Measurements from ENCODE around the gene TNFAIP8L2.
"Not testable (repeated sequence)": the region's sequence is repeated elsewhere in the genome, so short reads cannot be mapped to it uniquely, and the experiment has no call there.

The TNFAIP8L2 gene

GRCh38 chr1:151192047-151192446, 35.6 kb downstream of the TNFAIP8L2 start:
- H3K4me1 ChIP-seq (ENCODE audit: low read length) = 0 out of 2 replicates have a peak, but pooled peaks cover 4% of the 10 kb centered on the region
- H3K79me2 ChIP-seq (ENCODE audit: low read length) = peaks cover 21% of the 10 kb centered on the region
- no peak overlapping the region for H3K9ac ChIP-seq (ENCODE audit: low read length)
- no peaks in the 10 kb centered on the region for H4K20me1 ChIP-seq (ENCODE audit: insufficient read depth, low read length)
- peaks cover 28% of the 10 kb centered on the region for H3K27me3 ChIP-seq (replicated peaks; ENCODE audit: insufficient read depth, low read length)
- no peak overlapping the region for H2AFZ ChIP-seq (ENCODE audit: low read length)
- no peaks in the 10 kb centered on the region for H3K9me3 ChIP-seq (replicated peaks; ENCODE audit: insufficient read depth, low read length)
- H3K9me2 ChIP-seq (replicated peaks; ENCODE audit: insufficient read depth, low read length) = no peaks in the 10 kb centered on the region
- no peaks in the 10 kb centered on the region for H3K36me3 ChIP-seq (replicated peaks; ENCODE audit: insufficient read depth, low read length)
- no peak overlapping the region for H3K27ac ChIP-seq (ENCODE audit: low read length)
- no peak overlapping the region for H3K4me2 ChIP-seq (ENCODE audit: low read depth, low read length)
- 0 out of 2 replicates have a peak, but pooled peaks cover 8% of the 10 kb centered on the region for H3F3A ChIP-seq (ENCODE audit: insufficient read depth, low read length)
- TF ChIP-seq EZH2 (optimal IDR thresholded peaks at IDR 0.05; ENCODE audit: low read depth, low read length) = no peak
- TF ChIP-seq EZH2phosphoT487 (IDR thresholded peaks at IDR 0.05; ENCODE audit: low read length) = no peak
- no peak for TF ChIP-seq CTCF (IDR thresholded peaks at IDR 0.05; ENCODE audit: low read length)
- H3K4me3 ChIP-seq (ENCODE audit: low read length) = no peak overlapping the region
- DNase-seq = no peak

GRCh38 chr1:151193304-151193703, 36.9 kb downstream of the TNFAIP8L2 start:
- Histone ChIP-seq H3K9me3 (replicated peaks; ENCODE audit: insufficient read depth, low read length) (no peaks in the 10 kb centered on the region), H3K4me3 (ENCODE audit: low read length) (no peak overlapping the region), H3K79me2 (ENCODE audit: low read length) (peaks cover 18% of the 10 kb centered on the region), H3K9me2 (replicated peaks; ENCODE audit: insufficient read depth, low read length) (no peaks in the 10 kb centered on the region), H3K27me3 (replicated peaks; ENCODE audit: insufficient read depth, low read length) (peaks cover 28% of the 10 kb centered on the region), H3F3A (ENCODE audit: insufficient read depth, low read length) (peaks cover 15% of the 10 kb centered on the region), H3K36me3 (replicated peaks; ENCODE audit: insufficient read depth, low read length) (no peaks in the 10 kb centered on the region), H4K20me1 (ENCODE audit: insufficient read depth, low read length) (no peaks in the 10 kb centered on the region), H2AFZ (ENCODE audit: low read length) (no peak overlapping the region), H3K9ac (ENCODE audit: low read length) (no peak overlapping the region), H3K4me1 (ENCODE audit: low read length) (peaks cover 9% of the 10 kb centered on the region), H3K4me2 (ENCODE audit: low read depth, low read length) (no peak overlapping the region), H3K27ac (ENCODE audit: low read length) (no peak overlapping the region)
- TF ChIP-seq EZH2 (optimal IDR thresholded peaks at IDR 0.05; ENCODE audit: low read depth, low read length) = no peak
- TF ChIP-seq CTCF (IDR thresholded peaks at IDR 0.05; ENCODE audit: low read length) = no peak
- no peak for TF ChIP-seq EZH2phosphoT487 (IDR thresholded peaks at IDR 0.05; ENCODE audit: low read length)
- no peak for DNase-seq

GRCh38 chr1:151193856-151194255, 37.4 kb downstream of the TNFAIP8L2 start:
- Histone ChIP-seq H3K27ac (ENCODE audit: low read length) (no peak overlapping the region), H3K4me3 (ENCODE audit: low read length) (no peak overlapping the region), H3K4me2 (ENCODE audit: low read depth, low read length) (no peak overlapping the region), H3K36me3 (replicated peaks; ENCODE audit: insufficient read depth, low read length) (no peaks in the 10 kb centered on the region), H2AFZ (ENCODE audit: low read length) (no peak overlapping the region), H3K9ac (ENCODE audit: low read length) (no peak overlapping the region), H3K9me3 (replicated peaks; ENCODE audit: insufficient read depth, low read length) (no peaks in the 10 kb centered on the region), H3K79me2 (ENCODE audit: low read length) (peaks cover 17% of the 10 kb centered on the region), H3K4me1 (ENCODE audit: low read length) (peaks cover 9% of the 10 kb centered on the region), H4K20me1 (ENCODE audit: insufficient read depth, low read length) (no peaks in the 10 kb centered on the region), H3K27me3 (replicated peaks; ENCODE audit: insufficient read depth, low read length) (peaks cover 28% of the 10 kb centered on the region), H3K9me2 (replicated peaks; ENCODE audit: insufficient read depth, low read length) (no peaks in the 10 kb centered on the region), H3F3A (ENCODE audit: insufficient read depth, low read length) (peaks cover 15% of the 10 kb centered on the region)
- TF ChIP-seq EZH2phosphoT487 (IDR thresholded peaks at IDR 0.05; ENCODE audit: low read length) (no peak), CTCF (IDR thresholded peaks at IDR 0.05; ENCODE audit: low read length) (no peak), EZH2 (optimal IDR thresholded peaks at IDR 0.05; ENCODE audit: low read depth, low read length) (no peak)
- no peak for DNase-seq

GRCh38 chr1:151194894-151195594, 38.6 kb downstream of the TNFAIP8L2 start:
- H3F3A ChIP-seq (ENCODE audit: insufficient read depth, low read length); H3K9me3 ChIP-seq (replicated peaks; ENCODE audit: insufficient read depth, low read length); DNase-seq; H3K9ac ChIP-seq (ENCODE audit: low read length); H4K20me1 ChIP-seq (ENCODE audit: insufficient read depth, low read length); H2AFZ ChIP-seq (ENCODE audit: low read length); H3K4me3 ChIP-seq (ENCODE audit: low read length); H3K36me3 ChIP-seq (replicated peaks; ENCODE audit: insufficient read depth, low read length); H3K4me1 ChIP-seq (ENCODE audit: low read length); H3K4me2 ChIP-seq (ENCODE audit: low read depth, low read length); H3K27ac ChIP-seq (ENCODE audit: low read length); H3K9me2 ChIP-seq (replicated peaks; ENCODE audit: insufficient read depth, low read length): not testable (repeated sequence)
- Histone ChIP-seq H3K27me3 (replicated peaks; ENCODE audit: insufficient read depth, low read length) (peaks cover 28% of the 10 kb centered on the region), H3K79me2 (ENCODE audit: low read length) (peaks cover 17% of the 10 kb centered on the region)

Measured in MM.1S (cell line).